Measurements from ENCODE around the gene SORCS3. TPM values are rescaled to one million over a fixed set of nuclear protein-coding genes. Genes with fewer than 3 reads are reported as not detected.

The SORCS3 gene
- polyA plus RNA-seq, 3 donors: not detected

DNA sequence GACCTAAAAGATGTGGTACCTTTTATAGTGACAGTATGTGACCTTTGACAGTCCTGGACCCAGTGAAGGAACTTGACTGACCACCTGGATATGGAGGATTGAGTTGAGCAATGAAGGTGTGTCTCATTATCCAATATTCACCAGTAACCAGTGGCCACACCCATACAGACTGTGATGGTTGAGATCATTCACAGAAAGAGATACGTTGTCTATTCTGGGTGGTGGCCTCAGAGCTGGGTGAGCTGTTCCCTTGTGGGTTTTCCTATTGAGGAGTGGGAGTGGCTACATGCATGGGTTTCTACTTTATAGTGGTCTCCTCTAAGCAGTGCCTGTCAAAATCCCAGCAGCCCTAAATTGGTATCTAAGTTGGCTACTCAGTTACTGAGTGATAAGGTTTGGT, 507.4 kb downstream of the SORCS3 start:
- Histone ChIP-seq H2AFZ (ENCODE audit: insufficient read depth, low read depth, low read length, poor library complexity, severe bottlenecking) (no peak overlapping the region), H3K79me2 (ENCODE audit: insufficient read depth, low read length) (no peaks in the 10 kb centered on the region), H3K27me3 (ENCODE audit: control insufficient read depth in 2 of 2, insufficient read depth in 2 of 2, low read length in 2 of 2) (no peaks in the 10 kb centered on the region), H3K4me2 (replicated peaks; ENCODE audit: extremely low read depth, low read length, poor library complexity, severe bottlenecking) (no peak overlapping the region), H3K4me3 (replicated peaks in 1 of 3; ENCODE audit: low read depth in 2 of 3, low read length in 3 of 3) (no peak overlapping the region), H3K36me3 (replicated peaks in 1 of 2; ENCODE audit: control insufficient read depth in 1 of 2, insufficient read depth in 2 of 2, low read length in 2 of 2) (no peaks in the 10 kb centered on the region), H3K9me3 (replicated peaks in 1 of 2; ENCODE audit: control insufficient read depth in 1 of 2, insufficient read depth in 1 of 2, low read length in 2 of 2) (no peaks in the 10 kb centered on the region), H4K20me1 (ENCODE audit: insufficient read depth, low read length) (no peaks in the 10 kb centered on the region), H3K9ac (ENCODE audit: insufficient read depth, low read length, poor library complexity, severe bottlenecking) (no peak overlapping the region), H3K4me1 (ENCODE audit: control insufficient read depth in 1 of 2, insufficient read depth in 2 of 2, low read length in 2 of 2) (no peaks in the 10 kb centered on the region), H3K27ac (ENCODE audit: low read depth in 1 of 2, low read length in 2 of 2) (no peak overlapping the region)
- Mint-ChIP-seq H3K9me3 (peaks cover 0 to 2% (median 0%) of the 10 kb centered on the region in 7 donors), H3K36me3 (no peaks in the 10 kb centered on the region), H3K27me3 (ENCODE audit: low read depth in 3 of 3) (no peaks in the 10 kb centered on the region), H3K4me1 (no peaks in the 10 kb centered on the region), H3K4me3 (no peak overlapping the region), H3K27ac (no peak overlapping the region)
- no peak for DNase-seq
- 40% methylated on average over 1 of the region's 1 CpG for WGBS (ENCODE audit: insufficient coverage)
- TF ChIP-seq, protein P1, sequence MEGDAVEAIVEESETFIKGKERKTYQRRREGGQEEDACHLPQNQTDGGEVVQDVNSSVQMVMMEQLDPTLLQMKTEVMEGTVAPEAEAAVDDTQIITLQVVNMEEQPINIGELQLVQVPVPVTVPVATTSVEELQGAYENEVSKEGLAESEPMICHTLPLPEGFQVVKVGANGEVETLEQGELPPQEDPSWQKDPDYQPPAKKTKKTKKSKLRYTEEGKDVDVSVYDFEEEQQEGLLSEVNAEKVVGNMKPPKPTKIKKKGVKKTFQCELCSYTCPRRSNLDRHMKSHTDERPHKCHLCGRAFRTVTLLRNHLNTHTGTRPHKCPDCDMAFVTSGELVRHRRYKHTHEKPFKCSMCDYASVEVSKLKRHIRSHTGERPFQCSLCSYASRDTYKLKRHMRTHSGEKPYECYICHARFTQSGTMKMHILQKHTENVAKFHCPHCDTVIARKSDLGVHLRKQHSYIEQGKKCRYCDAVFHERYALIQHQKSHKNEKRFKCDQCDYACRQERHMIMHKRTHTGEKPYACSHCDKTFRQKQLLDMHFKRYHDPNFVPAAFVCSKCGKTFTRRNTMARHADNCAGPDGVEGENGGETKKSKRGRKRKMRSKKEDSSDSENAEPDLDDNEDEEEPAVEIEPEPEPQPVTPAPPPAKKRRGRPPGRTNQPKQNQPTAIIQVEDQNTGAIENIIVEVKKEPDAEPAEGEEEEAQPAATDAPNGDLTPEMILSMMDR (IDR thresholded peaks at IDR 0.05): no peak
- intact Hi-C loops (cut with micrococcal nuclease): no loop called here

DNA sequence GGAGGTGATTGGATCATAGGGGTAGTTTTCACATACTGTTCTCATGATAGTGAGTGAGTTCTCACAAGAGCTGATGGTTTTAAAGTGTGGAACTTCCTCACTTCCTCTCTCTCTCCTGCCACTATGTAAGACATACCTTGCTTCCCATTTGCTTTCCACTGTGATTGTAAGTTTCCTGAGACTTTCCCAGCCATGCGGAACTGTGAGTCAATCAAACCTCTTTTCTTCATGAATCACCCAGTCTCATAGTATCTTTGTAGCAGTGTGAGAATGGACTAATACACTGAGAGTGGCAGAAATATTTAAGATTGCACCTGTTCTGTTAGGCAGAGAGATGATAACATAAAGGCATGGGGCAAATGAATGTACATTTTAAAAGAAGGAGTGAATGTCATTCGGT, 507.8 kb downstream of the SORCS3 start:
- Mint-ChIP-seq H3K4me3 (no peak overlapping the region), H3K4me1 (no peaks in the 10 kb centered on the region), H3K27me3 (ENCODE audit: low read depth in 3 of 3) (no peaks in the 10 kb centered on the region), H3K36me3 (no peaks in the 10 kb centered on the region), H3K27ac (no peak overlapping the region), H3K9me3 (peaks cover 0 to 2% (median 0%) of the 10 kb centered on the region in 7 donors)
- H3K27me3 ChIP-seq (ENCODE audit: control insufficient read depth in 2 of 2, insufficient read depth in 2 of 2, low read length in 2 of 2): no peaks in the 10 kb centered on the region
- H2AFZ ChIP-seq (ENCODE audit: insufficient read depth, low read depth, low read length, poor library complexity, severe bottlenecking): no peak overlapping the region
- WGBS (ENCODE audit: insufficient coverage): 100% methylated on average over 1 of the region's 2 CpGs
- no peak overlapping the region for H3K4me2 ChIP-seq (replicated peaks; ENCODE audit: extremely low read depth, low read length, poor library complexity, severe bottlenecking)
- DNase-seq: no peak
- H3K79me2 ChIP-seq (ENCODE audit: insufficient read depth, low read length): no peaks in the 10 kb centered on the region
- no peak overlapping the region for H3K27ac ChIP-seq (ENCODE audit: low read depth in 1 of 2, low read length in 2 of 2)
- no peaks in the 10 kb centered on the region for H3K4me1 ChIP-seq (ENCODE audit: control insufficient read depth in 1 of 2, insufficient read depth in 2 of 2, low read length in 2 of 2)
- H3K36me3 ChIP-seq (replicated peaks in 1 of 2; ENCODE audit: control insufficient read depth in 1 of 2, insufficient read depth in 2 of 2, low read length in 2 of 2): no peaks in the 10 kb centered on the region
- H3K4me3 ChIP-seq (replicated peaks in 1 of 3; ENCODE audit: low read depth in 2 of 3, low read length in 3 of 3): no peak overlapping the region
- no peaks in the 10 kb centered on the region for H4K20me1 ChIP-seq (ENCODE audit: insufficient read depth, low read length)
- TF ChIP-seq, protein P1 (IDR thresholded peaks at IDR 0.05): no peak
- intact Hi-C loops (cut with micrococcal nuclease): no loop called here
- no peak overlapping the region for H3K9ac ChIP-seq (ENCODE audit: insufficient read depth, low read length, poor library complexity, severe bottlenecking)
- no peaks in the 10 kb centered on the region for H3K9me3 ChIP-seq (replicated peaks in 1 of 2; ENCODE audit: control insufficient read depth in 1 of 2, insufficient read depth in 1 of 2, low read length in 2 of 2)
